Middle frontal gyrus (tissue), 1 donor: ENCODE results near the gene MLLT6.
"Not testable (repeated sequence)": the region's sequence is repeated elsewhere in the genome, so short reads cannot be mapped to it uniquely, and the experiment has no call there.

Experiments used
- DNase-seq: peaks from one replicate; pipeline ENCODE4 v3.0.0-alpha.2; 2015; ENCODE audit warnings: low spot score; ENCODE audit errors: extremely low spot score

Gene MLLT6

DNA sequence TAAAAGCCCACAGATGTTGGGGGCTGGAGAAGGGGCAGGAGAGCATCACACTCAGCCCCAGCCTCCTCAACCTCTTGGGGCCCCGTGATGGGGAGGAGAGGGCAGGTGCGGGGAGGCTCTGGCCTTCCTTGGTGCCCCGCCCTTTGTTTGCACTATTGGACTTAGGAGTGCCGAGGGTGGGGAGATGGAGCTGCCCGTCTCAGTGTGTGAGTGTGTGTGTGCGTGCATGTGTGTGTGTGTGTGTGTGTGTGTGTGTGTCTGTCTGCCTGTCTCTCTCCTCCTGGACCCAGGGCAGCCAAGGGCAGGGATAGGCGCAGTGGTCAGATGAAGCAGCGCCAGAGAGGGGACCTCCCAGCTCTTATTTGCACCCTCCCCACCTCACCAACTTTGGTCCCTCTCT is 21.1 kb downstream of the MLLT6 start:
- not testable (repeated sequence) for DNase-seq

DNA sequence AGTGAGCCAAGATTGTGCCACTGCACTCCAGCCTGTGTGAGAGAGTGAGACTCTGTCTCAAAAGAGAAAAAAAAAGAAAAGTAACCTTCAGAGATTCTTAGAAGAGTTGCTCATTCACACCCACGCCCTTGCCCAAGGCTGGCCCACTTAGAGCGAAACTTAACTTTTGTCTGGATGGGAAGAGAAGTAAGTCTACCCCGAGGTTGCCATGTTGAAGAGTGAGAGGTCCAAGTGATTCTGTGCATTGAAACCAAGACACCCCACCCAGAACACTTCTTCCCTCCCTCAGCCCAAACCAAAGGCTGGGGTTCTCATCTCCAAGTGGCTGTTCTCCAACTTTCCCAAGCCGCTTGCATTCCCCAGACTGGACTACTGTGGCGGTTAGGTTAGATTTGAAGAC is 22.7 kb downstream of the MLLT6 start:
- DNase-seq = no peak

DNA sequence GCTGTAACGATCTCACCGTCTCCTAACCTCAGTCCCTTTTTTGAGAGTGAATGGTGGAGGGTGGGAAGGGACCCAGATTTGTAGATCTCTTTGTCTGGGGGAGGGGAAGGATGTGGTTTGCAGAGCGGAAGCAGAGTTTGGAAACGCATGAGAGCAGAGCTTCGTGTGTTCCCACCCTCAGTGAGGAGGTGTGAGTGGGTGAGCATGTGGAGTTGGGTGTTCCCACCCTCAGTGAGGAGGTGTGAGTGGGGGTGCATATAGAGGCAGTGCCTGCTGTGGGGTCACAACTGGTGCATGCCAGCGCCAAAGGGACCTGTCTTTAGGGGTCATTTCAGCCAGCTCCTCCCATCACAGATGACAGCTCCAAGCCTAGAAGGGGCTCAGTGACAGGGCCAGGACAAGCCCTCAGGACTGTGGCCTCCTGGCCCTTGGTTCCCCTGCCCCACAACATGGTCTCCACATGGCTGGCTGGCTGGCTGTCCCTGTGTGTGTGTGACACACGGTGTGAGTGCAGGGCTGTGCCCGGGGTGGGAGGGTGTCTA is 23.3 kb downstream of the MLLT6 start:
- DNase-seq = no peak

DNA sequence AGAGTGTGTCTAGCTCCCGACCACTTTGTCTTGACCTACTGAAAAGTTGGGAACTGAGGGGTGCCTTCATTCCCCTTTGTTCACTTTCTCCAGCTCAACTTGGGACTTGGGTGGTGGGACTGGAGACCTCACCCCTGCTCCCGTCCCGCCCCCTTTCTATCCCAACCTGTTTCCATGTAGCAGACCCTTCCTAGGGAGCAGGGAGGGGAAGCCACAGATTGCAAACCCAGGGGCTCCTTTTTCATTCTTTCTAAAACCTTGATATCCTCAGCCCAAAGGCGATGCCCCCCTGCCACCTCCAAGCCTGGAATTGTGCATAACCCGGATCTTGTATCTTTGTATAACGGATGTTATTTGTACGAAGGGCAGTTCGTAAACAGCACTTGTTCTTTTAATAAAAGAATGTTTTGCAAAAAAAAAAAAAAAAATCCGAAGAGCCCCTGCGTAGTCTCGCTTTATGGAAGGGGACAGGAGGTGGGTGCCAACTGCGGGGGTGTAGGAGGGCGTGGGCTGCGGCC is 24.4 kb downstream of the MLLT6 start:
- DNase-seq = no peak

DNA sequence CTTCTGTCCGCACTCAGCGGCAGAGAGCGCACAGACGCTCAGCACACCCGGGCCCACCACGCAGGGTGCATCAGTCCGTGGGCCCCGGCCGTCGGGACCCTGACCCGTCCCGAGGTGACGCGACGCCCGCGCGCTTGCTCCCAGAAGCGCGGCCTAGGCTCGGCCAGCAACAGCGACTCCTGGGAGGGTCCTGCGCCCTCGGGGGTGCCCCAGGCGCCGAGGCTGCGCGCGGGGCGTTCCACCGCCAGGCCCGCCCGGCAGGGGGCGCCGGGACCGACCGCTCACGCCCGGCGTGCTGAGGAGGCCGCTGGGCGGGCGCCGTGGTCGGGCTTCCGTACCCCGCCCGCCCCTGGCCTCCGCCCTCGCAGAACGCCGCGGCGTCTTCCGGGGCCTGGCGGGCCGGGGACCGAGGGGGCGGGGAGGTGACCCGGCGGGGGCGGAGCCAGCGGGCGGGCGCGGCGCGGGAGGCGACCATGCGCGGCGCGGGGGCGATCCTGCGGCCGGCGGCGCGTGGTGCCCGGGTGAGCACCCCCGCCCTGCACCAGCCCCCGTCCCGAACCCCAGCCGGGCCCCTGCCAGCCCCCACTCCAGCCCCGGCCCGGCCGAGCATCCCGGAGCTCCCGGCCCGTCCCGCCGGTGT is 24.9 kb downstream of the MLLT6 start, which contains the start of gene CISD3:
TSS of gene CISD3 (plus strand) at position 456 of the 640 bp plus-strand sequence. CDS start at position 474, 18 bp downstream.
- peak; percentile 69 for DNase-seq

DNA sequence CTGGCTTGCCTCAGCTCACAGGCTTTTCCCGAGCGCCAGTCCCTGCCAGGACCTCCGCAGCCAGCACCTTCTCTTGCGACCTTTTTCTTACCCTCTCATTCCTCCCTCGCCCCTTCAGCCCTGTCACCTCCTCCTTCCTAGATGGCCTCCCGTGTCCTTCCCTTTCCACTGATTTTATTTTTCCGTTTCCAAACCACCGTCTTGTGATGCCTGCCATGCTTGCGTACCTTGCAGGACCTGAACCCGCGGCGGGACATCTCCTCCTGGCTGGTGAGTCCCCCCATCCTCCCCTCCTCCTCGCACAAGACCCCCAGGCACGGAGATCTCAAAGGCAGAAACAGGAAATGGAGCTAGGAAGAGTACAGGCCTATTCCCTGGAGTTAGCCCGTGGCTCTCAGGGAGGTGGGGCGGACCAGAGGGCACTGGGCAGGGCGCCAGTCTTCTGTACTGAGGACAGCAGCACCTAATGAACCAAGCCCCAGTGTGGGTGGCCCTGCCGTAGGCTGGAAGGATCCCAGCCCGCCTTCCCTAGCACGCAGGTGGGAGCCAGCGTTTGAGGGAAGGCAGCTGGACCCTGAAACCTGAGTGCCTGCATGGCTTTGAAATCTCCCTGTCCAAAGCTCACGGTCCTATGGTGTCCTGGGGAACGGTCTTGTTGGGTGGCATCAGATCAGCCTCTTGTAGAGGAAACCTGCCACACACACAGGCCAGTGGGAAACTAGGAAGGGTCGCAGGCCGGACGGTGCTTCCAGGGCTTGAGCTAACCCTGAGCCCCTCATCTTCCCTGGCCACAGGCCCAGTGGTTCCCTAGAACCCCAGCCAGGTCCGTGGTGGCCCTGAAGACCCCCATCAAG is 25.7 kb downstream of the MLLT6 start:
- no peak for DNase-seq

DNA sequence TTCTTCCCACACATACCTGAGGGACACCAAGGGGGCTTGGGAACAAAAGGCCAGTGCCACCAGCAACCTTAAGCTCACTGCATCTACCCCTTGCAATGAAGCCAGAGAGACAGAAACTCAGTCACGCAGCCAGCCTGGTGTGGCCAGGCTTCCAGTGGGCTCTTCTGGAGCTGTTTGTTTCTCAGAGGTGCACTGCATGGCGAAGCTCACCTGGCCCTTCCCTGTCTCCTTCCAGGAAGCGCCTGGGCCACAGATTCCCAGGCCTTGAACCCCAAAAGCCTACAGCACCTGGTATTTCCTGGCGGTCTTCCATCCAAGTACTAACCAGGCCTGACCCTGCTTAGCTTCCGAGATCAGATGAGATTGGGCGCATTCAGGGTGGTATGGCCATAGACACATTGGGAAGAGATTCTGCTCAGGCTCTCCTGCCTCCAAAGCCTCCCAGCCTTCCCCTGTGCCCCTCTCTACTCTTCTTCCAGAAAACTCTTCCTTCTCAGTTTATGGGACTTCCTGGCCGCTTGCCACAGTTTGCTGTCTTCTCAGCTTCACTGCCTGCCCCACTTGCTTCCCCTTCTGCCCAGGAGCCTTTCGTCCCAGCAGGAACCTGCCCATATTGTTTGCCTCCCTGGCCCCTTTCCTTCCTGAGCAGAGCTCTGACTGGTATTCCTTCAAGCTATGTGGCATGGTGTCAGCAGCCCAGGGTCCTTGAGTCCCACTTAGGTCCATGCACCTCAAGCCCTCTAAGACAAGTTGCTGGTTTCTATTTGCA is 26.6 kb downstream of the MLLT6 start:
- DNase-seq = no peak

DNA sequence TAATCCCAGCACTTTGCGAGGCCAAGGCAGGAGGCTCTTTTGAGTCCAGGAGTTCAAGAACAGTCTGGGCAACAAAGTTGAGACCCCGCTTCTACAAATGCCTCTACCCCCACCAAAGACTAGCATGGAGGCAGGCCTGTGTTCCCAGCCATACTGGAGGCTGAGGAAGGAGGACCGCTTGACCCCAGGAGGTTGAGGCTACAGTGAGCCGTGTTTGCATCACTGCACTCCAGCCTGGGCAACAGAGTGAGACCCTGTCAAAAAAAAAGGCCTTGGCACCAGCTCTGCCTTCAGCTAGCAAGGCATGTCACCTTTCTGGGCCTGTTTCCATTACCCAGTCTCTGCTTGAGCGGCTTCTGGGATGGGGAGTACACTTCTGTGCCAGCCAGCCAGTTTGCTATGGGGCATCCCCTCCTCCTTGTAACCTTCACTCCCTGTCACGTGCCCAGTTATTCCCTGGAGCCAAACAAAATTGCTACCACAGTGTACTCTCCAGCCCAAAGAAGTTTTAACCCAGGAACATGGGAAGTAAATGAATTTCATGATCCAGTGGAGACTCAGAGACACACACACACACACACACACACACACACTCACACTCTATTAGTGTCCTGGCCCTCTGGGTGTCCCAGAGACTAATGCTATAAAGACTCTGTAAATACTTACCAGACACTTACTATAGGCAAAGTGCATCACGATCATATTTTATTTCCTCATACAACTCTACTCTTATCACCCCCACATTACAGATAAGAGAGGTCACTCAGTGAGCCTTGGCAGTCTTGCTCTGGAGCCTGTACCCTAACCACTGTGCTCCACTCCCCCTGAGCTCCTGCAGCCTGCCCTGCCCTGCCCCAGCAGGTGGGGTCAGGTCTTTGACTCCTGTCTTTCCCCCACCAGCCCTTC is 27.6 kb downstream of the MLLT6 start:
- no peak for DNase-seq

DNA sequence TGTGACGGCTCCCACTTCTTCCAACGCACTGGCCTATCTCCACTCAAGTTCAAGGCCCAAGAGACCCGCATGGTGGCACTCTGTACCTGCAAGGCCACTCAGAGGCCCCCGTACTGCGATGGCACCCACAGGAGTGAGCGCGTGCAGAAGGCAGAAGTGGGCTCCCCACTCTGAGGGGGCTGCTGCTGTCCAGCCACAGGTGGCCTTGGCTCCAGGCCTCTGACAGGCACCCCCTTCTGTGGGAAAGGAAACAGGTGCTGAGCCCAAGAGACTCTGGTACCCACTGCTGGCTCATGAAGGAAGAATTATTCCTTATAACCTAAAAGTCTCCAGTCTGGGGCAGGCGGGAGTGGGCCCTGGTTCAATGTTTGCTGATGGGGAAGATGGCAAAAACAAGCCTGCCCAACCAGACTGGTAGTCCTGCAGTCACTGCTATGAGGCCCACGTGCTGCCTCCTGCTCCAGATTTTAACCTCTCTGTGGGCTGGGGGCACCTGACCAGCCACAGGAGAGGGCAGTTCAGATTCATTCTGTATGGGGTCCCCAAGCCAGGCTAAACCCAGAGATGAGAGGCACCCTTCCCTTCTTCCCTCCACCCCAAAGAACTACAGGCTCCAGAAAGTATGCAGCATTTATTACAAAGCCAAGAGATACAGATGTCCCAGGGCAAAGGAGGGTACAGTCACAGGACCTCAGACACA is 28.4 kb downstream of the MLLT6 start:
- DNase-seq = no peak

DNA sequence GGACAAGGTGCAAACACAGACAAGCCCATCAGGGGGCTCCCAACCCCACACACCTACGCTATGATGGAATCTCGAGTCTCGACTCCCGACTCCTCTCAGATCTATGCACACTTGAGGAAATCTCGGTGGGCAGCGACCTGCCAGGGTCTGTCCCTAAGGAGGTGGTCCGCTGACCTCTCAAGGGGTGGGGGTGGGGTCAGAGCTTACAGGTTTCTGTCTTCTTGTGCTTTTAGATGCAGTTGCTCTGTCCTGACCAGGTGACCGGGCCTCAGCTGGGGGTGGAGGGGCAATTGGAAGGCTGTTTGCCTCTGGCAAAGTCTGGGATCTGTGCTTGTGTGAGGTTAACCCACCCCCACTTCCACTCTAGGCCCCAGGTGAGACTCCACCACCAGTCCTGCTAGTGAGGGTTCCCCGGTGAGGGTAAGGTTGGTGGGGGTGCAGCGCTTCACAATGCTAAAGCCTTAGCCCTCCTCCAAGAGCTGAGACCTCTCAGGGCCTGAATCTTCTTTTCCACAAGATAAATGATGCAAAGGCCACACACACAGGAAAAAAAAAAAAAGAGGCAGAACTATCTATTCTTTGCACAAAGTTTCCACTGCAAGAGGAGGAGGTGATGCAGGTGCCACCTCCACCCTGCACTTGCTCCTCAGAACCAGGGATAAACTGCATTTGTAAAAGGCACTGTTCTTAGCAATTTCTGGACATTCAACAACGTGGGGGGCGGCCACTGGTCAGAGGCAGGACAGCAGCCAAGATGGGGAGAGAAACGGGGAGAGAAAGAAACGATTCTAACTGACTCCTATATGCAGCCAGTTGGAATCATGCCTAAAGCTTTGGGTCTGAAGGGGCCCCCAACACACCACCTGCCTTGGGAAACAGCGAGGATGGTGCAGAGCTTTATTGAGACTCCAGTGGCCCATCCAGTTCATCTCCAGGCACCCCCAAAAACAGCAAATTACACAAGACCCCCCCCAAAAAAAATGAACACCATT is 29.2 kb downstream of the MLLT6 start:
- DNase-seq = no peak

DNA sequence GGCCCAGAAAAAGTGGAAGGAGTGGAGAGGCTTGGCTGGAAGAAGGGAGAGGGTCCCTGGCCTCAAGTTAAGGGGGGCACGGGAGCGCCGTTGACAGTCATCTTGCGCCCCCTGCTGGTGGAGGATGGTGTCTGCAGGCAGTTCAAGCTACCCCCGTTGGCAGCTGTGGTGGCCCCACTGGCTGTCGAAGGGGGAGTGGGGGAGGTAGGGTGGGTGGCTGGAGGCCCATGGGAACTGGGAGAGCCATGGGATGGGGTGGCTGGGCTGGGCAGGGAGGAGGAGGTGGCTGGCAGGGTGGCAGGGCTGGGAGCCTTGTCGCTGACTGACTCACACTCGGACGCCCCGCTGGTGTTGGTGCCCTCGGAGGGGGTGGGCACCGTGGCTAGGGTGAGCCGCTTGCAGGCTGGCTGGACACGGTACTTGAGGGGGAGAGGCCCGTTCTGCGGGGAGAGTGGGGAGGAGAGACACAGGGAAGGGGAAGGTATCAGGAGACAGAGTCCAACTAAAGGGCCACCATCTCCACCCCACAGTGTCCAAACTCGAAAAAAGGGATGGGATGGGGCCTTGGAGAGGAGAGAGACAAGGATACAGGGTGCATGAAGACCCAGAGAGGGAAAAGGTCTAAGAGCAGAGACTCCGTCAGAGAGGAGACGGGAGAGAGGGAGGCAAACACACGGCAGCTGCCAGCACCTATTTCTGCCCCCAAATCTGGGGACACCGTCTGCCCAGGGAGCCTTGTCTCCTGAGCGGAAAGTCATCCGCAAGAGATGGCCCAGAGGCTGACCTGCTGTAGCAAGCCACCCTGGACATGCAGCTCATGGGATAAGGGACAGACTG is 30.3 kb downstream of the MLLT6 start:
- DNase-seq = no peak

DNA sequence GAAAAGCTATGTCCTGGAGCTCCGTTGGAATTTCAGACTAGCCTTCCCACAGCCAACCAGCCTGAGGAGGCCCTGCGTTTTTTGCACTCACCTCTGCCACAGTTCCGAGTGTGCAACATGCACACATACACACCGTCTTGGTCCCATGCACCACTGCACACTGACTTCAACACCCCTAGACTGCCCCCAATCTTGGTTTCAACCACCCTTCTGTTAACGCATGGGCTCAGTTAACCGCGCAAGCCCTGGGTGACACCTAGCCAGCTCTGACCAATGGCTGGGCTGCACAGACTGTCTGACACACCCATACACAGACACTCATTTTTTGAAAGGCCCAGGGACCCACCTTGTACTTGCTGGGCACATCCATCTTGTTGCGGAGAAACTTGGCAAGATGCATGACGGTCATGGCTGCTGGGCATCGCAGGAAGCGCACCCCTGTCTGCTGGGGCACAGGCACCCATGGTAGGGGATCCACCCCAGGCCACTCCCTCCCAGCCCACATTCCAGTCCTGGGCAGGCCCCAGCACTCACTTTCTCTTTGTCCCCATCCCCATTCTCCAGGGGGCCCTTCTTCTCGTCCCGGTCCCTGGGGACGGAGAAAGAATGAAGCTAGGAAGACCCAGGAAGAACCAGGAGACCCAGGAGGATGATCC is 33.1 kb downstream of the MLLT6 start:
- DNase-seq = no peak

DNA sequence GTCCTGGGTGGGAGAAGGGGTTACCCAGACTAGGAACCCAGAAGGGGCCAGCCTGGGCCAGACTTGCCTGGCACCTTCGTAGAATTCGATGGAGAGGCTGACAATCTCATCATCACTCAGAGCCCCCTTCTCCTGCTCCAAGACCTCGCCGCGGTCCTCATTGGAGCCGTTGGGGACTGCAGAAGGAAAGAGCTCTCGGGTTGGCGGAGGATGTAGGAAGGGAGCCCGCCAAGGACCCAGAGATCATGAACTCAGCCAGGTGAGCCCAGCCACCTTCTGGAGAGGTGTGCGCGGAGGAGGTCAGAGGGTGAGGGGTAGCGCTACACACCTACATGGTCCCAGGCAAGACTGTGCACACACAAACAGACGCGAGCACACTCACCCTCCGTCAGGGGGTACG is 33.6 kb downstream of the MLLT6 start:
- DNase-seq = no peak

DNA sequence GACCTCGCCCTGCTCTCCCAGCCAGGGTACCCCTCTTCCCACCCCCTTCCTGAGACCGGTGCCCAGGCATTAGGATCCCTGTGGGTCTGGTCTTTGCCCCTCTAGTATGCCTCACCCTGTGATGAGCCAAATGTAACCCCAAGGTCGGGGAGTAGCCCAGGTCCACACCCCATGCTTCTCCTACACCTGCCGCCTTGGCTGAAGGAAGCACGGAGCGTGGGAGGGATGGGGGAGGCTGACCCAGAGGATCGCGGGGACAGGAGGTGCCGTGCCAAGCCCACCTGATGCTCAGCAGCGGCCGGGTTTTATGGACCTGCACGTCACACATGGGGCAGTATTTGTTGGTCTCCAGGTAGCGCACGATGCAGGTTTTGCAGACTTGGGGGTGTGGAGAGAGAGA is 34.2 kb downstream of the MLLT6 start:
- no peak for DNase-seq

DNA sequence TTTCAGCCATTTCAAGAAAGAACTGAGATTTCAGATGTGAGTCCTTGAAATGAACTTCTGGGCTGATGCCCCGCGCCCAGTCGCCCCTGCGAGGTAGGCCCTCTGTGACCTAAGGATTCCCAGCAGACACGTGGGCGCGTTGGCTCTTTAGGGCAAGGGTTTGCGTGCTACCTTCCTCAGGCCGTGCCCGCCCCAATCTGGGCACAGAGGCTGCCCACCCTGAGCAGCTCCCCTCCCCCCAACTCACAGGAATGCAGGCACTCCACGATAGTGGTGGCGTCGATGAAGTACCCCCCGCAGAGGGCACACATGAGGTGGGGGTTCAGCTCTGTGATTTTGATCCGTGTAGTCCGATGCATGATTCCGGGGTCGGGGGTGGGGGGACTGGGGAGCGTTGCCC is 35.0 kb downstream of the MLLT6 start:
- DNase-seq = no peak

DNA sequence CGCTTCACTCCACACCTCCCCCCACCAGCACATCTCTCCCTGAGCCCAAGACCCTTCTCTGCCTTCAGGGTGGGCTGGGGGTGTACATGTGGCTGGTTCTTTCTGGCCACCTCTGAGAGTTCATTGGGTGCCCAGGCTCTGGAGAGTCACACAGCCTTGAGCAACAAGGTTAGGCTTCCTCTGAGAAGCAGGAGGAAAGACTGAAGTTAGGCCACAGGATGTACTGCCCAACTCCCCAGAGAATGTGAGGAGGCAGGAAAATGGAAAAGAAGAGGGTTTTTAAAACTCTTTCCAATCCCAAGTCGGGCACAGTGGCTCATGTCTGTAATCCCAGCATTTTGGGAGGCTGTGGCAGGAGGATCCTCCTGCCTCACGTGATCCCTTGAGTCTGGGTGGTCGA is 35.7 kb downstream of the MLLT6 start:
- no peak for DNase-seq

DNA sequence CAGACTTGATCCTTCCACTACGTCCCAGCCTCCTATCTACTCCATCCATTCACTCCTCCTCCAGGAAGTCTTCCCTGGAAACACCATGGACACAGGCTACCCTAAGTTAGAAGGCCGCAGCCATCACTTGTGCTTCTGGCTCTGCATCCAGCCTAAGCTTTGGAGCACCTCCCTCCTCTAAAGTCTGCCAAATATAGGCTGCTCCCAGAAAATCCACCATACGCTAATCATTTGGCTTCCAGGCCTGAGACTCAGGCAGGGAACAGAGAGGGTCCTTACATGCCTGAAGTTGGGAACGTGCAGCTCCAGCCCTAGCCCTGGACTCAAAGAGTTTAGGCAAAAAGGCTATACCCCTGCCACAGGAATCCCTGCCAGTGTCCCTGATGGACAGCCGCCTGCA is 36.4 kb downstream of the MLLT6 start:
- DNase-seq = no peak
